ENCODE data around the gene STPG2. TPM values are rescaled to one million over a fixed set of nuclear protein-coding genes. Genes with fewer than 3 reads are reported as not detected.

The STPG2 gene
- total RNA-seq, 2 experiments from 2014 or later = not detected

DNA sequence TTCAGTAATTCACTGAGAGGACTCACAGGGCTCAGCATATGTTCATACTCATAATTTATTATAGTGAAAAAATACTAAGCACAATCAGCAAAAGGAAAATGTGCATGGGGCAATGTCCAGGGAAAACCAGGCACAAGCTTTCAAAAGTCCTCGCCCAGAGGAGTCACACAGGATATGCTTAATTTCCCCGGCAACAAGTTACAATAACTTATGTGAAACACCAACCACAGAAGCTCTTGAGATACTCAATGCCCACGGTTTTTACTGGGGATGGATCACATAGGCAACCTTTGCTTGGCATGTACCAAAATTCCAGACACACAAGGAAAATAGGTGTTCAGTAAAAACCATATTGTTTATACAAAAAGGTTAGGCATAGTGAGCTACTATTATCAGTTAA lies 38.5 kb upstream of the STPG2 start:
- Histone ChIP-seq H3K79me2 (ENCODE audit: insufficient read depth, low read depth, low read length) (no peaks in the 10 kb centered on the region), H3K36me3 (ENCODE audit: insufficient read depth, low read length) (no peaks in the 10 kb centered on the region), H3K9me2 (ENCODE audit: insufficient read depth, low read length) (no peaks in the 10 kb centered on the region), H3K9me3 (ENCODE audit: low read length) (no peaks in the 10 kb centered on the region), H3K4me2 (ENCODE audit: low read length) (no peak overlapping the region), H3K27ac (ENCODE audit: low read depth, low read length, poor library complexity, severe bottlenecking) (no peak overlapping the region), H3K4me3 (ENCODE audit: low read depth, low read length, poor library complexity, severe bottlenecking) (no peak overlapping the region), H2AFZ (ENCODE audit: low read length) (no peak overlapping the region), H3K4me1 (ENCODE audit: insufficient read depth, low read length, poor library complexity, severe bottlenecking) (no peaks in the 10 kb centered on the region), H4K20me1 (ENCODE audit: insufficient read depth, low read length) (no peaks in the 10 kb centered on the region)
- no TSS peak for BruUV-seq (replicated peaks)
- no peak for DNase-seq (ENCODE audit: low spot score)
- TF ChIP-seq, protein P1, sequence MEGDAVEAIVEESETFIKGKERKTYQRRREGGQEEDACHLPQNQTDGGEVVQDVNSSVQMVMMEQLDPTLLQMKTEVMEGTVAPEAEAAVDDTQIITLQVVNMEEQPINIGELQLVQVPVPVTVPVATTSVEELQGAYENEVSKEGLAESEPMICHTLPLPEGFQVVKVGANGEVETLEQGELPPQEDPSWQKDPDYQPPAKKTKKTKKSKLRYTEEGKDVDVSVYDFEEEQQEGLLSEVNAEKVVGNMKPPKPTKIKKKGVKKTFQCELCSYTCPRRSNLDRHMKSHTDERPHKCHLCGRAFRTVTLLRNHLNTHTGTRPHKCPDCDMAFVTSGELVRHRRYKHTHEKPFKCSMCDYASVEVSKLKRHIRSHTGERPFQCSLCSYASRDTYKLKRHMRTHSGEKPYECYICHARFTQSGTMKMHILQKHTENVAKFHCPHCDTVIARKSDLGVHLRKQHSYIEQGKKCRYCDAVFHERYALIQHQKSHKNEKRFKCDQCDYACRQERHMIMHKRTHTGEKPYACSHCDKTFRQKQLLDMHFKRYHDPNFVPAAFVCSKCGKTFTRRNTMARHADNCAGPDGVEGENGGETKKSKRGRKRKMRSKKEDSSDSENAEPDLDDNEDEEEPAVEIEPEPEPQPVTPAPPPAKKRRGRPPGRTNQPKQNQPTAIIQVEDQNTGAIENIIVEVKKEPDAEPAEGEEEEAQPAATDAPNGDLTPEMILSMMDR (conservative IDR thresholded peaks at IDR 0.05; ENCODE audit: low read length) = no peak
- no peak for TF ChIP-seq EZH2phosphoT487 (IDR thresholded peaks at IDR 0.05; ENCODE audit: borderline replicate concordance, low read depth, low read length)
- POLR2A ChIA-PET = interaction anchor here (0.6 to 1.5 kb wide), 3 partner anchors 26 to 125 kb away, joined by 3 to 4 read pairs (median 4); no protein-coding TSS in a partner anchor
- intact Hi-C loops (cut with micrococcal nuclease; ENCODE audit: unreplicated experiment) = no loop called here
- CTCF ChIA-PET (ENCODE audit: unreplicated experiment) = no interaction called here

DNA sequence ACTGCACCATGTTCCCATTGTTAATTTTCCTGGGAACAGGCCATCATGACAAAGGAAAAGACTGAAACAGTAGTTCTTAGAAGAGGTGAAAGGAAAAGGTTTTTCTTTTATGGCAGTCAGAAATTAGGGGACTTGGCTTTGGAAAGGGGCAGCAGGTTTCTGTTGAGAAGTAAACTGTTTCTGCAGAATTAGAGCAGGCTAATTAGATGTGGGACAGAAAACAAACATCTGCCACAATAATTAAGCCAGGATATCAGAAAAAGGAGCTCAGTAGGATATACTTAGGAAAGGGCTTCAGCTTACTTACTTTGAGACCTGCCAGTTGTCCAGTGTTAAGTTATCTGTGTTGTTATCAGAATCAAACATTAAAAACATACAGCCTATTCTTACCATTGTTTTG lies 36.7 kb upstream of the STPG2 start:
- CTCF ChIA-PET (ENCODE audit: unreplicated experiment) = no interaction called here
- no peak for DNase-seq (ENCODE audit: low spot score)
- TF ChIP-seq EZH2phosphoT487 (IDR thresholded peaks at IDR 0.05; ENCODE audit: borderline replicate concordance, low read depth, low read length) = no peak
- TF ChIP-seq, protein P1 (conservative IDR thresholded peaks at IDR 0.05; ENCODE audit: low read length) = no peak
- Histone ChIP-seq H3K4me2 (ENCODE audit: low read length) (no peak overlapping the region), H3K79me2 (ENCODE audit: insufficient read depth, low read depth, low read length) (no peaks in the 10 kb centered on the region), H2AFZ (ENCODE audit: low read length) (no peak overlapping the region), H4K20me1 (ENCODE audit: insufficient read depth, low read length) (no peaks in the 10 kb centered on the region), H3K27ac (ENCODE audit: low read depth, low read length, poor library complexity, severe bottlenecking) (no peak overlapping the region), H3K9me3 (ENCODE audit: low read length) (no peaks in the 10 kb centered on the region), H3K36me3 (ENCODE audit: insufficient read depth, low read length) (no peaks in the 10 kb centered on the region), H3K4me3 (ENCODE audit: low read depth, low read length, poor library complexity, severe bottlenecking) (no peak overlapping the region), H3K4me1 (ENCODE audit: insufficient read depth, low read length, poor library complexity, severe bottlenecking) (no peaks in the 10 kb centered on the region), H3K9me2 (ENCODE audit: insufficient read depth, low read length) (no peaks in the 10 kb centered on the region)
- POLR2A ChIA-PET = interaction anchor here (0.6 to 0.7 kb wide), 3 partner anchors 261 to 1678 kb away, joined by 3 read pairs; no protein-coding TSS in a partner anchor
- intact Hi-C loops (cut with micrococcal nuclease; ENCODE audit: unreplicated experiment) = no loop called here
- BruUV-seq (replicated peaks) = no TSS peak

DNA sequence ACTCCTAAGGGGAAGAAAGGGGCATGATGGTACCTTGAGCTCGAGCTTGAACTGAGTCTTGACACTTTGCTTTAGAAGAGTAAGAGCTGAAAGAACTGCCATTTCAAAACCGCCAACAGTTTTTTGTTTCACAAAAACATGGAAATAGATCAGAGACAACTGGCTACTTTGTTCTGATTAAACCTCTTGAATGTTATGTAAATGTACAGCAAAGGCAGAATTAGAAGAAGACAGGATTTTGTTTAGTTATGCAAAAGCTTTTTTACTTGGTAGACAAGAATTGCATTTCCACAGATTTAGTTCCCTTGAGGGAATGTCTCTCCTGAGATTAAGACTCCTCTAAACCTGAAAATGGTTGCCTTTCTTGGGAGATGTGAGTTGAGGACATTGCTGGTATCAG lies 33.3 kb upstream of the STPG2 start:
- H3K9me2 ChIP-seq (ENCODE audit: insufficient read depth, low read length) = no peaks in the 10 kb centered on the region
- BruUV-seq (replicated peaks) = no TSS peak
- intact Hi-C loops (cut with micrococcal nuclease; ENCODE audit: unreplicated experiment) = no loop called here
- no peaks in the 10 kb centered on the region for H3K4me1 ChIP-seq (ENCODE audit: insufficient read depth, low read length, poor library complexity, severe bottlenecking)
- DNase-seq (ENCODE audit: low spot score) = no peak
- TF ChIP-seq, protein P1 (conservative IDR thresholded peaks at IDR 0.05; ENCODE audit: low read length) = no peak
- no peak for TF ChIP-seq EZH2phosphoT487 (IDR thresholded peaks at IDR 0.05; ENCODE audit: borderline replicate concordance, low read depth, low read length)
- H3K27ac ChIP-seq (ENCODE audit: low read depth, low read length, poor library complexity, severe bottlenecking) = no peak overlapping the region
- no peaks in the 10 kb centered on the region for H3K79me2 ChIP-seq (ENCODE audit: insufficient read depth, low read depth, low read length)
- no peak overlapping the region for H2AFZ ChIP-seq (ENCODE audit: low read length)
- CTCF ChIA-PET (ENCODE audit: unreplicated experiment) = no interaction called here
- H3K4me3 ChIP-seq (ENCODE audit: low read depth, low read length, poor library complexity, severe bottlenecking) = no peak overlapping the region
- POLR2A ChIA-PET = no interaction called here
- no peaks in the 10 kb centered on the region for H4K20me1 ChIP-seq (ENCODE audit: insufficient read depth, low read length)
- H3K9me3 ChIP-seq (ENCODE audit: low read length) = no peaks in the 10 kb centered on the region
- H3K4me2 ChIP-seq (ENCODE audit: low read length) = no peak overlapping the region
- H3K36me3 ChIP-seq (ENCODE audit: insufficient read depth, low read length) = no peaks in the 10 kb centered on the region
